Gastrocnemius medialis (tissue), 4 donors: ENCODE results near the gene CYB5R3.

Source experiments
- CTCF ChIP-seq, 5 experiments: fragments of 450-650 bp in 3 of 5; fragments of 200-600 bp in 2 of 5; sonication (generic) in 2 of 5; IDR thresholded peaks in 4 of 5; conservative IDR thresholded peaks in 1 of 5; 1 replicate in 4 of 5; 2 replicates in 1 of 5; pipeline ENCODE4 v1.5.1; 2016 to 2019; ENCODE audit warnings: antibody characterized with exemption in 5 of 5, mild to moderate bottlenecking in 3 of 5, moderate library complexity in 3 of 5
- POLR2A ChIP-seq, 2 donors: fragments of 450-650 bp; IDR thresholded peaks; one replicate each; pipeline ENCODE4 v1.6.1; 2017; ENCODE audit warnings: antibody characterized with exemption in 2 of 2, mild to moderate bottlenecking in 2 of 2, moderate library complexity in 2 of 2

GRCh38 chr22:42654436-42655073 lies 5.4 kb upstream of the CYB5R3 start:
- TF ChIP-seq CTCF (IDR thresholded peaks at IDR 0.05 in 4 of 5, conservative IDR thresholded peaks at IDR 0.05 in 1 of 5): no peak
- TF ChIP-seq POLR2A (IDR thresholded peaks at IDR 0.05): no peak
